WTC11 (cell line): ENCODE results near the gene FLT1.

Source experiments
- TF ChIP-seq, protein P1 (sequence below): fragments of 200-600 bp; IDR thresholded peaks from 2 replicates; pipeline ENCODE4 v1.8.0; 2022; ENCODE audit warnings: antibody characterized with exemption
- TF ChIP-seq, protein P2 (sequence below): sonication (generic); formaldehyde crosslinking; IDR thresholded peaks from 2 replicates; pipeline ENCODE4 v1.8.1; 2023; ENCODE audit warnings: mild to moderate bottlenecking, missing genetic modification reagents, moderate library complexity
- TF ChIP-seq, protein P3 (sequence below): sonication (generic); formaldehyde crosslinking; IDR thresholded peaks from 2 replicates; pipeline ENCODE4 v1.8.1; 2023; ENCODE audit warnings: mild to moderate bottlenecking, missing genetic modification reagents

DNA sequence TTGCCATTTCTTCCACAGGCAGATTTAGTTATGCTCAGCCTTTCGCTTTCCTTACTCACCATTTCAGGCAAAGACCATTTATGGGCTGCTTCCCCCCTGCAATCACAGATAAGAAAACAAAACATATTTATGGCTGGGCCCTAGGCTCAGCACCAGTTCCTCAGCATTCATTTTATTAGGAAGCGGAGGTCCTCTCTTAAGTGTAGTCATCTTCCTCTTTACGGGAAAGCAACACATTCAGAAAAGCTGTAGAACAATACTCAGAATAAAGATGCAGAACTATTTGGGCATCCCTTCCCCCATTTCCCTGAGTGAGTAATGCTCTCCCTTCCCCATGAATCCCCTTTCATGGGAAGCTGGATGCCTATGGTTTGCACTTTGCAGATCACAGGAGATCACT, 27.9 kb downstream of the FLT1 start:
- TF ChIP-seq, protein P1, sequence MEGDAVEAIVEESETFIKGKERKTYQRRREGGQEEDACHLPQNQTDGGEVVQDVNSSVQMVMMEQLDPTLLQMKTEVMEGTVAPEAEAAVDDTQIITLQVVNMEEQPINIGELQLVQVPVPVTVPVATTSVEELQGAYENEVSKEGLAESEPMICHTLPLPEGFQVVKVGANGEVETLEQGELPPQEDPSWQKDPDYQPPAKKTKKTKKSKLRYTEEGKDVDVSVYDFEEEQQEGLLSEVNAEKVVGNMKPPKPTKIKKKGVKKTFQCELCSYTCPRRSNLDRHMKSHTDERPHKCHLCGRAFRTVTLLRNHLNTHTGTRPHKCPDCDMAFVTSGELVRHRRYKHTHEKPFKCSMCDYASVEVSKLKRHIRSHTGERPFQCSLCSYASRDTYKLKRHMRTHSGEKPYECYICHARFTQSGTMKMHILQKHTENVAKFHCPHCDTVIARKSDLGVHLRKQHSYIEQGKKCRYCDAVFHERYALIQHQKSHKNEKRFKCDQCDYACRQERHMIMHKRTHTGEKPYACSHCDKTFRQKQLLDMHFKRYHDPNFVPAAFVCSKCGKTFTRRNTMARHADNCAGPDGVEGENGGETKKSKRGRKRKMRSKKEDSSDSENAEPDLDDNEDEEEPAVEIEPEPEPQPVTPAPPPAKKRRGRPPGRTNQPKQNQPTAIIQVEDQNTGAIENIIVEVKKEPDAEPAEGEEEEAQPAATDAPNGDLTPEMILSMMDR, result no peak
- TF ChIP-seq, protein P2, sequence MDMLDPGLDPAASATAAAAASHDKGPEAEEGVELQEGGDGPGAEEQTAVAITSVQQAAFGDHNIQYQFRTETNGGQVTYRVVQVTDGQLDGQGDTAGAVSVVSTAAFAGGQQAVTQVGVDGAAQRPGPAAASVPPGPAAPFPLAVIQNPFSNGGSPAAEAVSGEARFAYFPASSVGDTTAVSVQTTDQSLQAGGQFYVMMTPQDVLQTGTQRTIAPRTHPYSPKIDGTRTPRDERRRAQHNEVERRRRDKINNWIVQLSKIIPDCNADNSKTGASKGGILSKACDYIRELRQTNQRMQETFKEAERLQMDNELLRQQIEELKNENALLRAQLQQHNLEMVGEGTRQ (CRISPR knock-in tag), result no peak
- TF ChIP-seq, protein P3, sequence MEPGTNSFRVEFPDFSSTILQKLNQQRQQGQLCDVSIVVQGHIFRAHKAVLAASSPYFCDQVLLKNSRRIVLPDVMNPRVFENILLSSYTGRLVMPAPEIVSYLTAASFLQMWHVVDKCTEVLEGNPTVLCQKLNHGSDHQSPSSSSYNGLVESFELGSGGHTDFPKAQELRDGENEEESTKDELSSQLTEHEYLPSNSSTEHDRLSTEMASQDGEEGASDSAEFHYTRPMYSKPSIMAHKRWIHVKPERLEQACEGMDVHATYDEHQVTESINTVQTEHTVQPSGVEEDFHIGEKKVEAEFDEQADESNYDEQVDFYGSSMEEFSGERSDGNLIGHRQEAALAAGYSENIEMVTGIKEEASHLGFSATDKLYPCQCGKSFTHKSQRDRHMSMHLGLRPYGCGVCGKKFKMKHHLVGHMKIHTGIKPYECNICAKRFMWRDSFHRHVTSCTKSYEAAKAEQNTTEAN (CRISPR knock-in tag), result no peak
